CD8-positive, alpha-beta memory T cell (primary cell): ENCODE measurements around the gene ARID1A. TPM values are rescaled to one million over a fixed set of nuclear protein-coding genes. Genes with fewer than 3 reads are reported as not detected.
A peak's percentile ranks its signal among the peaks of the same experiment; 100 is the strongest.
"Not testable (repeated sequence)": the region's sequence is repeated elsewhere in the genome, so short reads cannot be mapped to it uniquely, and the experiment has no call there.

ENCODE experiments used
- CTCF ChIA-PET: fragments of 350-600 bp; sonication (Branson Sonifier 250); formaldehyde crosslinking; loops from one replicate; lab custom pipeline; 2021; ENCODE audit warnings: antibody characterized with exemption; lab: Charles Lee
- POLR2A ChIA-PET: fragments of 350-600 bp; sonication (Branson Sonifier 250); formaldehyde crosslinking; loops from one replicate; lab custom pipeline; 2021; ENCODE audit warnings: antibody characterized with exemption; lab: Charles Lee
- DNase-seq, 5 donors: peaks; one replicate each; pipeline versions ENCODE4 v3.0.0 to v3.0.0-alpha.2; 2020 to 2022; ENCODE audit warnings: mixed read lengths in 1 of 5
- H3K27ac ChIP-seq: one replicate; pipeline ENCODE4 v1.7.0; 2013; ENCODE audit warnings: low read depth, mild to moderate bottlenecking, low read length, moderate library complexity
- H3K27me3 ChIP-seq: 2 replicates; pipeline ENCODE4 v1.7.0; 2013; ENCODE audit warnings: low read length, mild to moderate bottlenecking; ENCODE audit not compliant: insufficient read depth, poor library complexity, severe bottlenecking
- H3K36me3 ChIP-seq: 2 replicates; pipeline ENCODE4 v1.7.0; 2013; ENCODE audit warnings: mild to moderate bottlenecking, low read length, moderate library complexity; ENCODE audit not compliant: insufficient read depth
- H3K4me1 ChIP-seq: 2 replicates; pipeline ENCODE4 v1.7.0; 2013; ENCODE audit warnings: mild to moderate bottlenecking, low read length, moderate library complexity; ENCODE audit not compliant: insufficient read depth
- H3K4me3 ChIP-seq: 2 replicates; pipeline ENCODE4 v1.7.0; 2013; ENCODE audit warnings: mild to moderate bottlenecking, low read length
- H3K9me3 ChIP-seq: 2 replicates; pipeline ENCODE4 v1.7.0; 2013; ENCODE audit warnings: mild to moderate bottlenecking, low read length
- H3K27ac Mint-ChIP-seq, 8 donors: one replicate each; pipeline ENCODE4 v1.8.0; 2020 to 2021; ENCODE audit warnings: mixed read lengths in 8 of 8, mild to moderate bottlenecking in 6 of 8, inconsistent platforms in 3 of 8, moderate library complexity in 3 of 8
- H3K27me3 Mint-ChIP-seq, 2 donors: one replicate each; pipeline ENCODE4 v1.8.0; 2020 to 2021; ENCODE audit warnings: mixed read lengths in 2 of 2, mild to moderate bottlenecking in 1 of 2, moderate library complexity in 1 of 2
- H3K36me3 Mint-ChIP-seq, 3 donors: one replicate each; pipeline ENCODE4 v1.8.0; 2020 to 2021; ENCODE audit warnings: mixed read lengths in 3 of 3, inconsistent platforms in 1 of 3, mild to moderate bottlenecking in 1 of 3
- H3K4me1 Mint-ChIP-seq, 3 donors: one replicate each; pipeline ENCODE4 v1.8.0; 2020 to 2021; ENCODE audit warnings: mixed read lengths in 3 of 3, inconsistent platforms in 1 of 3, mild to moderate bottlenecking in 1 of 3
- H3K4me3 Mint-ChIP-seq, 7 donors: one replicate each; pipeline ENCODE4 v1.8.0; 2020 to 2021; ENCODE audit warnings: mixed read lengths in 7 of 7, mild to moderate bottlenecking in 6 of 7, moderate library complexity in 4 of 7, inconsistent platforms in 2 of 7
- H3K9me3 Mint-ChIP-seq, 5 donors: one replicate each; pipeline ENCODE4 v1.8.0; 2020 to 2022; ENCODE audit warnings: mixed read lengths in 5 of 5, mild to moderate bottlenecking in 3 of 5, moderate library complexity in 2 of 5, inconsistent platforms in 1 of 5
- polyA plus RNA-seq: library from polyadenylated mRNA; unstranded; fragments of 300-500 nt; fragmentation: Illumina TruSeq; gene quantifications from one replicate; pipeline ENCODE4 v1.2.3, GENCODE V29; 2021
- total RNA-seq, 2 experiments: library from RNA; stranded (reverse); gene quantifications; one replicate each; pipeline ENCODE4 v1.2.3, GENCODE V29; 2021

The ARID1A gene
- 10 to 100 TPM; 88.4 to 90.9 TPM for total RNA-seq
- 31.6 TPM for polyA plus RNA-seq

GRCh38 chr1:26695356-26696118 lies at the start of gene ARID1A:
ARID1A (plus strand) TSS chr1:26696015; CDS start chr1:26696404, 389 bp downstream.
- Histone ChIP-seq H3K36me3 (no peaks in the 10 kb centered on the region), H3K27ac (peak within 1 kb of the TSS; percentile 86), H3K9me3 (no peaks in the 10 kb centered on the region), H3K4me1 (peaks cover 46% of the 10 kb centered on the region), H3K27me3 (no peaks in the 10 kb centered on the region), H3K4me3 (peak within 1 kb of the TSS; percentile 83)
- Mint-ChIP-seq H3K4me3 (peak within 1 kb of the TSS; percentile 90 to 97 (median 94)), H3K27me3 (no peaks in the 10 kb centered on the region), H3K9me3 (no peaks in the 10 kb centered on the region), H3K4me1 (peaks cover 28 to 38% (median 30%) of the 10 kb centered on the region in 3 donors), H3K36me3 (peaks cover 0 to 10% (median 0%) of the 10 kb centered on the region in 3 donors), H3K27ac (peak within 1 kb of the TSS; percentile 85 to 96 (median 94))
- ChIA-PET POLR2A (interaction anchor here (1.2 to 6.4 kb wide), 4 partner anchors 48 to 138 kb away, joined by 3 to 86 read pairs (median 16); partner anchors contain the start of gene PIGV), CTCF (interaction anchor here (7.5 kb wide), 1 partner anchor 92 kb away, joined by 63 read pairs; the partner anchor contains the start of gene PIGV)
- DNase-seq = peak; percentile 93 to 99 (median 96)

- POLR2A ChIA-PET = no interaction called here
- Mint-ChIP-seq H3K27me3 (no peaks in the 10 kb centered on the region), H3K9me3 (no peaks in the 10 kb centered on the region), H3K36me3 (no peaks in the 10 kb centered on the region), H3K4me3 (no peak overlapping the region), H3K27ac (no peak overlapping the region), H3K4me1 (no peaks in the 10 kb centered on the region)
- Histone ChIP-seq H3K27me3 (no peaks in the 10 kb centered on the region), H3K9me3 (no peaks in the 10 kb centered on the region), H3K36me3 (no peaks in the 10 kb centered on the region), H3K4me1 (no peaks in the 10 kb centered on the region), H3K27ac (no peak overlapping the region), H3K4me3 (no peak overlapping the region)
- CTCF ChIA-PET = no interaction called here
- DNase-seq = no peak
These were observed 31.0 kb upstream of the ARID1A start for GRCh38 chr1:26664802-26665201.

GRCh38 chr1:26666855-26667254 lies 29.0 kb upstream of the ARID1A start:
- no peaks in the 10 kb centered on the region for H3K27me3 ChIP-seq
- H3K36me3 ChIP-seq = no peaks in the 10 kb centered on the region
- H3K4me1 ChIP-seq = no peaks in the 10 kb centered on the region
- Mint-ChIP-seq H3K36me3 (no peaks in the 10 kb centered on the region), H3K4me1 (no peaks in the 10 kb centered on the region), H3K4me3 (no peak overlapping the region), H3K27me3 (peaks cover 3 to 4% of the 10 kb centered on the region in 2 donors), H3K27ac (no peak overlapping the region), H3K9me3 (no peaks in the 10 kb centered on the region)
- no peaks in the 10 kb centered on the region for H3K9me3 ChIP-seq
- ChIA-PET CTCF (interaction anchor here (0.7 to 2.2 kb wide), 3 partner anchors 11 to 65 kb away, joined by 3 to 6 read pairs (median 3); no protein-coding TSS in a partner anchor), POLR2A (no interaction called here)
- H3K27ac ChIP-seq = no peak overlapping the region
- DNase-seq = no peak
- H3K4me3 ChIP-seq = no peak overlapping the region

- H3K4me1 ChIP-seq, H3K27me3 Mint-ChIP-seq, H3K4me3 ChIP-seq, CTCF ChIA-PET, POLR2A ChIA-PET, H3K4me1 Mint-ChIP-seq, H3K27ac Mint-ChIP-seq, H3K27ac ChIP-seq, H3K9me3 ChIP-seq, H3K36me3 Mint-ChIP-seq, H3K4me3 Mint-ChIP-seq, H3K27me3 ChIP-seq, H3K36me3 ChIP-seq, DNase-seq, H3K9me3 Mint-ChIP-seq: not testable (repeated sequence)
These were observed 27.6 kb upstream of the ARID1A start for GRCh38 chr1:26668106-26668786.

- Mint-ChIP-seq H3K9me3 (no peaks in the 10 kb centered on the region), H3K27ac (peak overlapping the region in 7 of 8 donors; percentile 18 to 86 (median 43)), H3K4me1 (peaks cover 12 to 22% (median 17%) of the 10 kb centered on the region in 3 donors), H3K4me3 (peak overlapping the region in 4 of 7 donors; percentile 29 to 64 (median 52)), H3K27me3 (no peaks in the 10 kb centered on the region), H3K36me3 (no peaks in the 10 kb centered on the region)
- ChIA-PET CTCF (interaction anchor here (0.7 to 4.8 kb wide), 19 partner anchors 11 to 155 kb away, joined by 3 to 50 read pairs (median 4); partner anchors contain the start of gene PIGV), POLR2A (interaction anchor here (0.6 to 1.6 kb wide), 7 partner anchors 14 to 1945 kb away, joined by 3 to 7 read pairs (median 4); no protein-coding TSS in a partner anchor)
- no peaks in the 10 kb centered on the region for H3K36me3 ChIP-seq
- no peaks in the 10 kb centered on the region for H3K9me3 ChIP-seq
- no peak overlapping the region for H3K27ac ChIP-seq
- no peak overlapping the region for H3K4me3 ChIP-seq
- peaks cover 14% of the 10 kb centered on the region for H3K4me1 ChIP-seq
- DNase-seq = peak; percentile 14 to 67 (median 40)
- H3K27me3 ChIP-seq = no peaks in the 10 kb centered on the region
These were observed 18.3 kb upstream of the ARID1A start for GRCh38 chr1:26677306-26678115.

- Mint-ChIP-seq H3K4me1 (peaks cover 5 to 13% (median 11%) of the 10 kb centered on the region in 3 donors), H3K27ac (no peak overlapping the region), H3K4me3 (no peak overlapping the region), H3K9me3 (no peaks in the 10 kb centered on the region), H3K27me3 (no peaks in the 10 kb centered on the region), H3K36me3 (no peaks in the 10 kb centered on the region)
- Histone ChIP-seq H3K27ac (peak overlapping the region; percentile 75), H3K27me3 (no peaks in the 10 kb centered on the region), H3K4me1 (peaks cover 6% of the 10 kb centered on the region), H3K36me3 (no peaks in the 10 kb centered on the region), H3K4me3 (no peak overlapping the region), H3K9me3 (no peaks in the 10 kb centered on the region)
- no peak for DNase-seq
- ChIA-PET CTCF (interaction anchor here (4.1 kb wide), 1 partner anchor 104 kb away, joined by 11 read pairs; no protein-coding TSS in a partner anchor), POLR2A (no interaction called here)
These were observed 10.9 kb upstream of the ARID1A start for GRCh38 chr1:26684763-26685508.

- H3K4me3 ChIP-seq = no peak overlapping the region
- Mint-ChIP-seq H3K27ac (no peak overlapping the region), H3K9me3 (no peaks in the 10 kb centered on the region), H3K4me1 (peaks cover 5 to 18% (median 11%) of the 10 kb centered on the region in 3 donors), H3K4me3 (no peak overlapping the region), H3K36me3 (no peaks in the 10 kb centered on the region), H3K27me3 (no peaks in the 10 kb centered on the region)
- peak overlapping the region; percentile 75 for H3K27ac ChIP-seq
- no peaks in the 10 kb centered on the region for H3K27me3 ChIP-seq
- H3K4me1 ChIP-seq = peaks cover 10% of the 10 kb centered on the region
- no peak for DNase-seq
- no peaks in the 10 kb centered on the region for H3K9me3 ChIP-seq
- ChIA-PET CTCF (no interaction called here), POLR2A (no interaction called here)
- H3K36me3 ChIP-seq = no peaks in the 10 kb centered on the region
These were observed 9.0 kb upstream of the ARID1A start for GRCh38 chr1:26686795-26687194.
